ENCODE results near the gene C5orf15.
A peak's percentile ranks its signal among the peaks of the same experiment; 100 is the strongest.

The C5orf15 gene

DNA sequence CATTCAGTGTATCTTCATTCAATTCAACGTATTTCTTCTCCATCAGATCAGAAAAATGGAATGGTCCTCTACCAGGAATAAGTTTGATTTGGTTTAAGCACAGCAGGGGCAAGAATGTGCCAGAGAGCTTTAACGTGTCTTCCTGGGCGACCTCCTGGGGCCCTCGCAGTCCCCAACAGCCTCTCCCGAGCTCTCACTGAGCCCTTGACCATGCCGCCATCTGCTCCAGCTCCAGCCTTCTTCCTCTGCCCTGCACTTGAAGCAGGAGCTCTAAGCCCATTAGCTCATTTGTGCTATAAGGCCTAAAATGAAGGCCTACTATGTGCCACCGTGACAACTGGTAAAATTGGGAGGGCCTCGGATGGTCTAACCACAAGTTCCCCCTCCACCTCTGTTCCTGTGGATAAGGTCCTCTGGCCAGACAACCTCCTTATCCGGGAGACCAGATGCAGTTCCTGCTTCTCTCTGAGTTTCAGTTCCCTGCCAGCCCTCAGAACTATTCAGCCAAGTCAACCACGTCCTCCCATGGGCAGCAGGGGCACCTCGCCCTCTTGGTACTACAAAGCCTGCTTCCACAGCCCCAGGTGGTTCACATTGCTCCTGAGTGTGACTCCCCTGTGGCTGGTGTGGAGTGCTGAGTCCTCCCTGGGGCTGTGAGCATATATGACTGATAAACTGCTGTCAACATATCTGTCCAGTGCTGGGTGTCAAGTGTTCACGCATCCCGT lies 35.8 kb downstream of the C5orf15 start:
- no peak overlapping the region for H3K4me3 ChIP-seq (ENCODE audit: low read length)
- DNase-seq (ENCODE audit: low read depth), result no peak
- TF ChIP-seq, protein P1, sequence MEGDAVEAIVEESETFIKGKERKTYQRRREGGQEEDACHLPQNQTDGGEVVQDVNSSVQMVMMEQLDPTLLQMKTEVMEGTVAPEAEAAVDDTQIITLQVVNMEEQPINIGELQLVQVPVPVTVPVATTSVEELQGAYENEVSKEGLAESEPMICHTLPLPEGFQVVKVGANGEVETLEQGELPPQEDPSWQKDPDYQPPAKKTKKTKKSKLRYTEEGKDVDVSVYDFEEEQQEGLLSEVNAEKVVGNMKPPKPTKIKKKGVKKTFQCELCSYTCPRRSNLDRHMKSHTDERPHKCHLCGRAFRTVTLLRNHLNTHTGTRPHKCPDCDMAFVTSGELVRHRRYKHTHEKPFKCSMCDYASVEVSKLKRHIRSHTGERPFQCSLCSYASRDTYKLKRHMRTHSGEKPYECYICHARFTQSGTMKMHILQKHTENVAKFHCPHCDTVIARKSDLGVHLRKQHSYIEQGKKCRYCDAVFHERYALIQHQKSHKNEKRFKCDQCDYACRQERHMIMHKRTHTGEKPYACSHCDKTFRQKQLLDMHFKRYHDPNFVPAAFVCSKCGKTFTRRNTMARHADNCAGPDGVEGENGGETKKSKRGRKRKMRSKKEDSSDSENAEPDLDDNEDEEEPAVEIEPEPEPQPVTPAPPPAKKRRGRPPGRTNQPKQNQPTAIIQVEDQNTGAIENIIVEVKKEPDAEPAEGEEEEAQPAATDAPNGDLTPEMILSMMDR (conservative IDR thresholded peaks at IDR 0.05; ENCODE audit: low read length), result no peak

DNA sequence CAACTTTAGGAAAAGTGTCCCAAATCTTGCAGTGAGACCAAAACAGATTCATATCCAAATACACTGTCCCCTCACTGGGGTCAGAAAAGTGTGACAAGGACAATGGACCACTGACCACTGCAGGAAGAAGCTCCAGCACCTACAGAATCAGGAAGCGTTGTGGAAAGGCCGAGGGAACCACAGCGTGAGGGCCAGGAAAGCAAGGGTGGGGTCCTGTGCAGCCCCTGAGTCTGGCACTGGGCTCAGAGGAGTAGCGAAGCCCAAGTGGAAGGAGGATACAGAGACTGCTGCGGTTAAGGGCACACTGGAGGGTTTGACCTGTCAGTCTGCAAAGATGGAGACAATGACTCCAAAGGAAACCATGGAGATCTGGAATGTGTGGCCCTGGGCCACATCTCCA lies 36.9 kb downstream of the C5orf15 start:
- no peak for DNase-seq (ENCODE audit: low read depth)
- H3K4me3 ChIP-seq (ENCODE audit: low read length), result no peak overlapping the region
- TF ChIP-seq, protein P1 (conservative IDR thresholded peaks at IDR 0.05; ENCODE audit: low read length), result no peak

- H3K4me3 ChIP-seq (ENCODE audit: low read length), result no peak overlapping the region
- TF ChIP-seq, protein P1 (conservative IDR thresholded peaks at IDR 0.05; ENCODE audit: low read length), result no peak
- no peak for DNase-seq (ENCODE audit: low read depth)
These were observed 37.7 kb downstream of the C5orf15 start for GRCh38 chr5:133930813-133931090.

- peak; percentile 59 for DNase-seq (ENCODE audit: low read depth)
- TF ChIP-seq, protein P1 (conservative IDR thresholded peaks at IDR 0.05; ENCODE audit: low read length), result no peak
- no peak overlapping the region for H3K4me3 ChIP-seq (ENCODE audit: low read length)
These were observed 38.2 kb downstream of the C5orf15 start for GRCh38 chr5:133930061-133930812.

GRCh38 chr5:133928587-133929393 lies 39.6 kb downstream of the C5orf15 start:
- DNase-seq (ENCODE audit: low read depth), result no peak
- TF ChIP-seq, protein P1 (conservative IDR thresholded peaks at IDR 0.05; ENCODE audit: low read length), result no peak
- H3K4me3 ChIP-seq (ENCODE audit: low read length), result no peak overlapping the region

DNA sequence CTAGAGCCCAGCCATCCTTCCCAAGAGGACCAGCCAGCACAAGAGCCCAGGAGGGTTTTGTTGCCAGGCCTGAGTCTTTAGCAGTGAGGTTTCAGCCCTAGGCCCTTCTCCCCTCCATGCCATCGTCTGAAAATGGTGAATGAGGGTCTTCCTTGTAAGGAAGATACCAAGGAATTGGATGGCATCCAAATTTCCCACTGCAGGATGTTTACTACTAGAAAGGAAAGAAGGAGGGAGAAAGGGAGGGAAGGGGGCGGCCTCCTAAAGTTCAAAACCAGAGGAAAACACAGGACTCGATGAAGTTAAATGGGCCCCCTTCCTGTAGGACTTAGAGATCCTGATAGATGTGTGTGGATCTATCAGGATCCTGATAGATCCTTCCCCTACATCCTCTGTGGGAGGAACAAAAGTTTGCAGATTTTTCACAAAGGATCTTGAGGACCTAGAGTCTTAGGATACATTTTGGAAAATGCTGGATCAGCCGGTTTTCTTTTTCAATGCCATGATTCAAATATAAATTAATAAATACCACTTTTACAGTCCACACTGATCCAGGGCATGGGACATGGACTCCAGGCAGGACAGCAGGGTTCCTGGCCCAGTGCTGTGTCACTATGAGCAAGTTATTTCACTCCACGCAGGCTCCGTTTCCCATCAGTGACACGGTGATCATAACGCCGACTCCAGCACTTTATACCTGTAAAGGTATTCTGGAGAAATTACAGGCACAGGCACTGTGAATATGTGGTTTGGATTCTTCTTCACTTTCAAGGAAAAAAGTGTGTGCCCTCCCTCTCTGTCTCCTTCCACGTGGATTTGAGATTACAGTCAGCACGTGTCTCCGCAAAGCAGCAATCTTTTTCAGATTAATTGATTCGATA lies 40.9 kb downstream of the C5orf15 start:
- DNase-seq (ENCODE audit: low read depth), result no peak
- TF ChIP-seq, protein P1 (conservative IDR thresholded peaks at IDR 0.05; ENCODE audit: low read length), result no peak
- no peak overlapping the region for H3K4me3 ChIP-seq (ENCODE audit: low read length)

Measured in AG10803 (cell line).